Spleen (tissue), 11 donors: ENCODE results near the gene RSBN1. TPM values are rescaled to one million over a fixed set of nuclear protein-coding genes. Genes with fewer than 3 reads are reported as not detected.

Source experiments
- DNase-seq: peaks from one replicate; pipeline ENCODE4 v3.0.0-alpha.2; 2020
- H3K27ac ChIP-seq, 8 donors: fragments of 200-600 bp; sonication (generic) in 7 of 8; 1 replicate in 4 of 8; 2 replicates in 4 of 8; pipeline versions ENCODE4 v1.5.0 to v1.8.0; 2016 to 2021; ENCODE audit warnings: inconsistent platforms in 4 of 8, mild to moderate bottlenecking in 4 of 8, moderate library complexity in 1 of 8
- H3K27me3 ChIP-seq, 7 donors: fragments of 200-600 bp; sonication (generic) in 6 of 7; replicated peaks in 1 of 7; 1 replicate in 4 of 7; 2 replicates in 3 of 7; pipeline versions ENCODE4 v1.5.0 to v1.8.0; 2016 to 2021; ENCODE audit warnings: inconsistent platforms in 3 of 7, mild to moderate bottlenecking in 1 of 7
- H3K36me3 ChIP-seq, 6 donors: fragments of 200-600 bp; sonication (generic) in 5 of 6; 1 replicate in 4 of 6; 2 replicates in 2 of 6; pipeline versions ENCODE4 v1.5.0 to v1.8.0; 2016 to 2021; ENCODE audit warnings: inconsistent platforms in 2 of 6
- H3K4me1 ChIP-seq, 6 donors: fragments of 200-600 bp; sonication (generic) in 5 of 6; 1 replicate in 3 of 6; 2 replicates in 3 of 6; pipeline versions ENCODE4 v1.5.0 to v1.8.0; 2016 to 2021; ENCODE audit warnings: inconsistent platforms in 3 of 6
- H3K4me3 ChIP-seq, 8 donors: fragments of 200-600 bp; sonication (generic) in 7 of 8; 1 replicate in 4 of 8; 2 replicates in 4 of 8; pipeline versions ENCODE4 v1.5.0 to v1.8.0; 2016 to 2021; ENCODE audit warnings: inconsistent platforms in 4 of 8, mild to moderate bottlenecking in 4 of 8, moderate library complexity in 2 of 8
- H3K9me3 ChIP-seq, 8 donors: fragments of 200-600 bp; sonication (generic) in 7 of 8; 1 replicate in 4 of 8; 2 replicates in 4 of 8; pipeline versions ENCODE4 v1.5.0 to v1.8.0; 2016 to 2021; ENCODE audit warnings: inconsistent platforms in 4 of 8
- CTCF ChIP-seq, 11 experiments: fragments of 200-600 bp in 7 of 11; fragments of 450-650 bp in 4 of 11; sonication (generic) in 4 of 11; IDR thresholded peaks in 8 of 11; conservative IDR thresholded peaks in 3 of 11; 1 replicate in 7 of 11; 2 replicates in 4 of 11; pipeline versions ENCODE4 v1.4.0 to v1.8.0; 2016 to 2021; ENCODE audit warnings: antibody characterized with exemption in 11 of 11, inconsistent platforms in 4 of 11, mild to moderate bottlenecking in 1 of 11
- POLR2A ChIP-seq, 3 donors: fragments of 450-650 bp; IDR thresholded peaks; one replicate each; pipeline ENCODE4 v1.5.1; 2017; ENCODE audit warnings: antibody characterized with exemption in 3 of 3, mild to moderate bottlenecking in 1 of 3
- POLR2AphosphoS5 ChIP-seq, 3 donors: sonication (generic); formaldehyde crosslinking; IDR thresholded peaks; one replicate each; pipeline ENCODE4 v1.5.1; 2017; ENCODE audit warnings: antibody characterized with exemption in 3 of 3
- WGBS, 5 donors: extraction: QIAGEN DNeasy Blood & Tissue Kit in 3 of 5; methylation state at CpG; one replicate each; pipeline versions ENCODE4 v1.1.5 to v1.1.7; 2013 to 2018; 5-methylcytosine and 5-hydroxymethylcytosine counted together
- intact Hi-C: fragments of 100-400 bp; cut with DNase I; formaldehyde crosslinking; loops from one replicate; pipeline ENCODE4 v1.15.0; 2023; ENCODE audit warnings: low total_unique reads
- polyA plus RNA-seq, 3 donors: library from polyadenylated mRNA; stranded (reverse); fragments of 200-250 nt; gene quantifications; one replicate each; pipeline ENCODE4 v1.2.1, GENCODE V29; 2013
- total RNA-seq, 7 donors: library from RNA; depleted of rRNA in 3 of 7; stranded (reverse); fragments of >200 nt in 3 of 7; fragmentation: NEBNext Ultra II Directional in 4 of 7; extraction: Animal tissue kit (Norgen Biotek cat#: 25700) in 4 of 7; gene quantifications; one replicate each; pipeline versions ENCODE4 v1.1.0 to v1.2.1, GENCODE V29; 2016 to 2021
- donor health status: healthy with polysubstance abuse.
- donor health status: DM: no; HTN: no; CAD: no; lungs with moderate emphysema.
- donor health status: DM: no; HTN: no; CAD: no.
- donor health status: Bipolar disorder and iron deficiency.
- donor health status: healthy.
- donor health status: DM: no; HTN: no; CAD: no.
- donor health status: DM: yes; HTN: yes; CAD: no.

The RSBN1 gene
- total and polyA plus RNA-seq, 10 donors, result 5.4 to 34.0 (median 25.7) TPM

DNA sequence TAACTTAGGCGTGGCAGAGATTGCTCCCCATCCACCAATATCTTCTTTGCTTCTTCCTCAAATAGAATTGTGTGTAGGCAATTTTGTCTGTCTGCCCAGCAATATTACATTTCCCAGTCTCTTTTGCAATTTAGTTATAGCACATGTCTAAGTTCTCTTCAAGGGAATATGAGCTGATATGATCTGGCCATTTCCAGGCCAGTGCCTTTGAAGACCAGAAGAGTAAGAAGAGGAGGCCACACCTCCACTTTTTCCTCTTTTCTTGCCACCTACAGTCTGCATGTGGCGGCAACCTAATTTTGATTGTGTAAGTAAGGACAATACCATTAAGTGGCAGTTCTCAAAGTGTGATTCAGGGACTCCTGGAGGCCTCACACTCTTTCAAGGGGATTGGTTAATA is 6.3 kb upstream of the RSBN1 start:
- no peaks in the 10 kb centered on the region for H3K9me3 ChIP-seq
- H3K4me3 ChIP-seq, result no peak overlapping the region
- no peak for DNase-seq
- 73 to 90% (median 89%) methylated on average over 2 of the region's 2 CpGs for WGBS, 5 donors
- intact Hi-C loops, result loop anchor here (10.0 kb wide), 1 partner anchor 54 kb away; no protein-coding TSS in a partner anchor
- TF ChIP-seq POLR2A (IDR thresholded peaks at IDR 0.05) (no peak), POLR2AphosphoS5 (IDR thresholded peaks at IDR 0.05) (no peak), CTCF (IDR thresholded peaks at IDR 0.05 in 8 of 11, conservative IDR thresholded peaks at IDR 0.05 in 3 of 11) (no peak)
- peaks cover 0 to 91% (median 9%) of the 10 kb centered on the region in 6 donors for H3K36me3 ChIP-seq
- H3K27me3 ChIP-seq, result no peaks in the 10 kb centered on the region
- H3K4me1 ChIP-seq, result no peaks in the 10 kb centered on the region
- H3K27ac ChIP-seq, result no peak overlapping the region

- no peak for DNase-seq
- WGBS, 5 donors, result 89 to 98% (median 94%) methylated on average over 15 of the region's 15 CpGs
- intact Hi-C loops, result loop anchor here (10.0 kb wide), 1 partner anchor 48 kb away; no protein-coding TSS in a partner anchor
- H3K27me3 ChIP-seq, result no peaks in the 10 kb centered on the region
- peak overlapping the region in 6 of 8 donors; percentile 95 to 98 (median 96) for H3K27ac ChIP-seq
- H3K9me3 ChIP-seq, result no peaks in the 10 kb centered on the region
- TF ChIP-seq POLR2AphosphoS5 (IDR thresholded peaks at IDR 0.05), result no peak
- TF ChIP-seq CTCF (IDR thresholded peaks at IDR 0.05 in 8 of 11, conservative IDR thresholded peaks at IDR 0.05 in 3 of 11), result no peak
- TF ChIP-seq POLR2A (IDR thresholded peaks at IDR 0.05), result no peak
- H3K4me1 ChIP-seq, result peaks cover 21 to 41% (median 38%) of the 10 kb centered on the region in 6 donors
- H3K36me3 ChIP-seq, result peaks cover 0 to 38% (median 5%) of the 10 kb centered on the region in 6 donors
- H3K4me3 ChIP-seq, result peak overlapping the region in 3 of 8 donors; percentile 68 to 79 (median 76)
Measured at GRCh38 chr1:113813218-113813617, 942 bp upstream of the RSBN1 start.

GRCh38 chr1:113812661-113813135 is 422 bp upstream of the RSBN1 start:
- TF ChIP-seq POLR2AphosphoS5 (IDR thresholded peaks at IDR 0.05) (no peak), CTCF (IDR thresholded peaks at IDR 0.05 in 8 of 11, conservative IDR thresholded peaks at IDR 0.05 in 3 of 11) (peak in 1 of 11 experiments; percentile 3)
- peak overlapping the region; percentile 86 to 98 (median 96) for H3K27ac ChIP-seq
- H3K36me3 ChIP-seq, result peaks cover 0 to 33% (median 5%) of the 10 kb centered on the region in 6 donors
- peak overlapping the region; percentile 22 to 79 (median 75) for H3K4me3 ChIP-seq
- peak; percentile 82 for DNase-seq
- H3K27me3 ChIP-seq, result no peaks in the 10 kb centered on the region
- intact Hi-C loops, result loop anchor here (10.0 kb wide), 1 partner anchor 48 kb away; no protein-coding TSS in a partner anchor
- WGBS, 5 donors, result 25 to 37% (median 27%) methylated on average over 13 of the region's 13 CpGs
- H3K9me3 ChIP-seq, result no peaks in the 10 kb centered on the region
- peaks cover 21 to 47% (median 40%) of the 10 kb centered on the region in 6 donors for H3K4me1 ChIP-seq

DNA sequence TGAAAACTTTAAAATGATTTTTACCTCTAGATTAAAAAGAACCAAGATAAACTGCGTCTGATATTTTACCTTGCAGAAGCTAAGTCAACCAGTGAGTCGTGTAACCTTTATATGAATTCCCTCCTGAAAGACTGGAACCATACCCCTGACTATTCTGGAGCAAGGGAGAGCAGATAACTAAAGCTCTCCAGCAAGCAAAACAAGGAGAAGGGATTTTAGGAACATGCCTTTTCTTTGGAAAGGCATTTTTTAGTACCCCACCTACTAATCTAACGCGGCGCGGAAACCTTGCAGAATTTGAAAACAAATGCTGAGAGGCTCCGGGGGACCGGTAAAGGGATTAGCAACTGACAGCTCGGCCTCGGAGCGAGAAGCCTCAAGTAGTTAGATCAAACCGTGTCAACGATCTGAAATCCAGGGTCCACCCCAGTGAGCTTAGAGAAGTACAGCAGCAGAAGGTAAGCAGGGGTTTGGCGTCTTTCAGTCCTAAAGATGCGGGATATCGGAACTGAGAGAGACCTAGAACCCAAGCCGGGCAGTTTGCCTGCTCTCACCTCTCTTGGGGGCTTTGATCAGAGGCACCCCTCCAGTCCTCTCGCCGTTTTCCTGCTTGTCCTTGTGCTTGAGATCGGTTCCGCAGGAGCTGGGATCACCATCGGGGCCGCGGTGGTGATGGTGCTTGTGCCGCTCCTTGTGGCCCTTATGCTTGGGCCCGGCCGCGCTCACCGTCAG is 954 bp downstream of the RSBN1 start:
- H3K27ac ChIP-seq, result peak overlapping the region; percentile 94 to 98 (median 96)
- H3K36me3 ChIP-seq, result peaks cover 0 to 19% (median 5%) of the 10 kb centered on the region in 6 donors
- WGBS, 5 donors, result 0 to 1% (median 0%) methylated on average over 28 to 29 of the region's 29 CpGs
- intact Hi-C loops, result loop anchor here (10.0 kb wide), 1 partner anchor 47 kb away; no protein-coding TSS in a partner anchor
- no peaks in the 10 kb centered on the region for H3K9me3 ChIP-seq
- TF ChIP-seq POLR2AphosphoS5 (IDR thresholded peaks at IDR 0.05), result no peak
- peaks cover 21 to 58% (median 47%) of the 10 kb centered on the region in 6 donors for H3K4me1 ChIP-seq
- peak; percentile 77 for DNase-seq
- H3K4me3 ChIP-seq, result peak overlapping the region; percentile 66 to 95 (median 76)
- H3K27me3 ChIP-seq, result no peaks in the 10 kb centered on the region
